ENCODE data around the gene P2RX7. TPM values are rescaled to one million over a fixed set of nuclear protein-coding genes. Genes with fewer than 3 reads are reported as not detected.

Gene P2RX7
- total RNA-seq, 2 donors from 2014 or later: 0.62 to 1.7 TPM

DNA sequence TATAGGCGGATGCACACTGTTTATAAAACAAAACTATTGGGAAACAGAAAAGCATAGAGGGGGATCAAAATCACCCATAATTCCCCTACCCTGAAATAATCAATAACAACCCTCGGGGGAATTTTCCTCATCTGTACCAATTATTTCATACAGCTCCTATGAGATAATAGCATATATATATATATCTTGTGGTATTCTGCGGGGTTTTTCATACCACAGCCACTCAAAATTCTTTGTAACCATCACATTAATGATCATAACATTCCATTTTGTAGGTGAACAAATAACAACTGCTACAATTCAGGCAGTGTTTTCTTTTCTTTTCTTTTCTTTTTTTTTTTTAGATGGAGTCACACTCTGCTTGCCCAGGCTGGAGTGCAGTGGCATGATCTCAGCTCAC is 35.3 kb downstream of the P2RX7 start:
- TF ChIP-seq, protein P1, sequence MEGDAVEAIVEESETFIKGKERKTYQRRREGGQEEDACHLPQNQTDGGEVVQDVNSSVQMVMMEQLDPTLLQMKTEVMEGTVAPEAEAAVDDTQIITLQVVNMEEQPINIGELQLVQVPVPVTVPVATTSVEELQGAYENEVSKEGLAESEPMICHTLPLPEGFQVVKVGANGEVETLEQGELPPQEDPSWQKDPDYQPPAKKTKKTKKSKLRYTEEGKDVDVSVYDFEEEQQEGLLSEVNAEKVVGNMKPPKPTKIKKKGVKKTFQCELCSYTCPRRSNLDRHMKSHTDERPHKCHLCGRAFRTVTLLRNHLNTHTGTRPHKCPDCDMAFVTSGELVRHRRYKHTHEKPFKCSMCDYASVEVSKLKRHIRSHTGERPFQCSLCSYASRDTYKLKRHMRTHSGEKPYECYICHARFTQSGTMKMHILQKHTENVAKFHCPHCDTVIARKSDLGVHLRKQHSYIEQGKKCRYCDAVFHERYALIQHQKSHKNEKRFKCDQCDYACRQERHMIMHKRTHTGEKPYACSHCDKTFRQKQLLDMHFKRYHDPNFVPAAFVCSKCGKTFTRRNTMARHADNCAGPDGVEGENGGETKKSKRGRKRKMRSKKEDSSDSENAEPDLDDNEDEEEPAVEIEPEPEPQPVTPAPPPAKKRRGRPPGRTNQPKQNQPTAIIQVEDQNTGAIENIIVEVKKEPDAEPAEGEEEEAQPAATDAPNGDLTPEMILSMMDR (IDR thresholded peaks at IDR 0.05): no peak
- no peak overlapping the region for H3K4me3 ChIP-seq
- H3K9me3 ChIP-seq: no peaks in the 10 kb centered on the region
- H3K36me3 ChIP-seq: no peaks in the 10 kb centered on the region
- H3K27ac ChIP-seq: no peak overlapping the region
- no peaks in the 10 kb centered on the region for H3K27me3 ChIP-seq
- intact Hi-C loops (cut with DNase I): no loop called here
- DNase-seq: no peak
- no peak overlapping the region for H3K9ac ChIP-seq (ENCODE audit: low read depth in 2 of 2, low read length in 2 of 2)
- H3K4me1 ChIP-seq: no peaks in the 10 kb centered on the region

DNA sequence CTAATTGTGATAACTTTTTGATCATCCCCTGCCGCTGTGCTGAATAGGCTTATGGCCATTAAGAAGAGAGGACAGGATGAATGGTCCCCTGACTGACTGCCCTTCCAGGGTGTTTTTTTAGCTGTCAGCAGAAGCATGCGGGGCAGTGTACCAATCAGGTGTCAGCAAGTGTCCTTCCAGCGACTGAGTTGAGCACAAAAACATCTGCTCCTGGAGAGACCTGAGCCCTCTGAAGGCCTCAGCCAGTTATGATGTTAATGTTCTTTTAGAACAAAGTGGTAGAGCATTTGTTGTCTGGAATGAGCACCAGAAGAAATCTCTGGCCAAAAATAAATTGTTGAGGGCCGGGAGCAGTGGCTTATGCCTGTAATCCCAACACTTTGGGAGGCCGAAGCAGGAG is 37.5 kb downstream of the P2RX7 start:
- TF ChIP-seq, protein P1 (IDR thresholded peaks at IDR 0.05): no peak
- no peak for DNase-seq
- Histone ChIP-seq H3K36me3 (no peaks in the 10 kb centered on the region), H3K9me3 (no peaks in the 10 kb centered on the region), H3K4me1 (no peaks in the 10 kb centered on the region), H3K4me3 (no peak overlapping the region), H3K9ac (ENCODE audit: low read depth in 2 of 2, low read length in 2 of 2) (no peak overlapping the region), H3K27ac (no peak overlapping the region), H3K27me3 (no peaks in the 10 kb centered on the region)
- intact Hi-C loops (cut with DNase I): no loop called here

GRCh38 chr12:121170611-121171260 is 38.1 kb downstream of the P2RX7 start:
- no peaks in the 10 kb centered on the region for H3K36me3 ChIP-seq
- H3K9me3 ChIP-seq: no peaks in the 10 kb centered on the region
- TF ChIP-seq, protein P1 (IDR thresholded peaks at IDR 0.05): no peak
- H3K4me3 ChIP-seq: no peak overlapping the region
- H3K27me3 ChIP-seq: no peaks in the 10 kb centered on the region
- H3K27ac ChIP-seq: no peak overlapping the region
- H3K4me1 ChIP-seq: no peaks in the 10 kb centered on the region
- intact Hi-C loops (cut with DNase I): no loop called here
- H3K9ac ChIP-seq (ENCODE audit: low read depth in 2 of 2, low read length in 2 of 2): no peak overlapping the region
- DNase-seq: no peak

GRCh38 chr12:121172145-121172544 is 39.5 kb downstream of the P2RX7 start:
- no peak overlapping the region for H3K9ac ChIP-seq (ENCODE audit: low read depth in 2 of 2, low read length in 2 of 2)
- no peaks in the 10 kb centered on the region for H3K36me3 ChIP-seq
- DNase-seq: no peak
- intact Hi-C loops (cut with DNase I): no loop called here
- no peak overlapping the region for H3K4me3 ChIP-seq
- no peaks in the 10 kb centered on the region for H3K4me1 ChIP-seq
- no peaks in the 10 kb centered on the region for H3K27me3 ChIP-seq
- TF ChIP-seq, protein P1 (IDR thresholded peaks at IDR 0.05): no peak
- H3K9me3 ChIP-seq: no peaks in the 10 kb centered on the region
- no peak overlapping the region for H3K27ac ChIP-seq

GRCh38 chr12:121175383-121176119 is 42.9 kb downstream of the P2RX7 start:
- intact Hi-C loops (cut with DNase I): no loop called here
- Histone ChIP-seq H3K9me3 (no peaks in the 10 kb centered on the region), H3K27ac (no peak overlapping the region), H3K4me1 (no peaks in the 10 kb centered on the region), H3K9ac (ENCODE audit: low read depth in 2 of 2, low read length in 2 of 2) (no peak overlapping the region), H3K36me3 (no peaks in the 10 kb centered on the region), H3K27me3 (no peaks in the 10 kb centered on the region), H3K4me3 (no peak overlapping the region)
- no peak for DNase-seq
- TF ChIP-seq, protein P1 (IDR thresholded peaks at IDR 0.05): no peak

All from colonic mucosa (tissue), 4 donors.